CD4-positive, alpha-beta T cell treated with Interleukin-17A for 4 hours (primary cell): ENCODE results near the gene PPP1R3A.

ENCODE experiments used
- DNase-seq: peaks from one replicate; pipeline ENCODE4 v3.0.0-alpha.2; 2020; ENCODE audit warnings: mixed read lengths

PPP1R3A gene

DNA sequence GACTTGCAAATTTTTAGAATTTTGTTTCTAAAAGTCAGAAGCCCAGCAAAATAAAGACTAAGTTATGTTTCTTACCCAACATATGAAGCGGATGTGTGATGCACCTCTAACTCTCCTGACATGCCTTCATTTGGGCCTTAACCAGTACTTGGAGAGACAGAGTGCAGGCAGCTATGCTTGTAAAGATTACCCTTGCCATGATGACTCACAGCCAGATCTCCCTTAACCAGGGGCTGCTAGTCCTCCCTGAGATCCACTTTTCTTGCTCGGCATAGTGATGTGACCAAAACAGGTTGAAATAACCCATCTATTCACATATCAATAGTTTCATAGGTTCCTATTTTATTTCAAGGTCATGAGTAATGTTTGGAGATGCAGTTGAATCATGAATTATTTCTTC, 43.6 kb downstream of the PPP1R3A start:
- DNase-seq, result no peak

- no peak for DNase-seq
Measured at GRCh38 chr7:113873554-113874151, 45.2 kb downstream of the PPP1R3A start.

DNA sequence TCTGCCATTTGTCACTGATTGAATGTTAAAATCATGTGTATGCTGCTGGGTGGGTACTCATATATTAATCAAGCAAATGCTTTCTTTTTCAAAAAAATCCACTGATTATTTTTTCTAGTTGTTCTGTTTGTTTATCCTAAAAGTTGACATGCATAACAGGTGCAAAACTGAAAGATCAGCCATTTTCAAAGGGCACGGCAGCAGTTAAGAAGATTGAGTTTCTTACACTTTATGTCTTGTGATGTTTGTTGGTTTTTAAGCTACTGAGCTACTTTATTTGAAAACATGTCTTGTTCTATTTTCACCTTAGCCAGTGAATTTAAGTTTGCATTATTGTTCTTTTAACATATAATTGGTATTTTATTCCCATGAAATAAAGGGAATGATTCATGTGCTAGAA, 45.8 kb downstream of the PPP1R3A start:
- DNase-seq, result no peak

GRCh38 chr7:113867325-113867724, 51.5 kb downstream of the PPP1R3A start:
- no peak for DNase-seq

DNA sequence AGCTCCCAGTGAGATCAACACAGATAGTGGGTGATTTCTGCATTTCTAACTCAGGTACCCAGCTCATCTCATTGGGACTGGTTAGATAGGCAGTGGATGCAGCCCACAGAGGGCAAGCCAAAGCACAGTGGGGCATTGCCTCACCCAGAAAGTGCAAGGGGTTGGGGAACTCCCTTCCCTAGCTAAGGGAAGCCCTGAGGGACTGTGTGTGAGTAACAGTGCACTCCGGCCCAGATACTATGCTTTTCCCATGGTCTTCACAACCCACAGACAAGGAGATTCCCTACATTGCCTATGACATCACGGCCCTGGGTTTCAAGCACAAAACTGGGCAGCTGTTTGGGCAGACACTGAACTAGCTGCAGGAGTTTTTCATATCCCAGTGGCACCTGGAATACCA, 62.8 kb downstream of the PPP1R3A start:
- no peak for DNase-seq

DNA sequence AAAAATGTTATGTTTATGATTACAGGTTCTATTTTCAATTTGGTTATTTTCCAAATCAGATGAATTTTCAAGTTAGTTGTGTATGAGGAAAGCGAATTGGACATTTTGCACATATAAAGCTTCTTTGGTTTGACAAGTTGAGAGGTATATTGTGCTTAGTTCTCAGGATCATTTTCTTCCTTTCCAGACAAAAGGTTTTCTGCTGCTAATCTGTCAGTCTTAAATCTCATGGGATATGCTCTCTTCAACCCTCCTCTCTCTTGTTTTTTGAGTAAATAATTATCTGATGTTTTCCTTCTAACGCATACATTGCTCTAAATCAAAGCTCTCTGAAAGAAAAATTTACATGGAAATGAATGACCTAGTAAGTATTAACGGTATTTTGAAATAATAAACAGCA, 77.9 kb downstream of the PPP1R3A start:
- DNase-seq, result no peak

GRCh38 chr7:113835367-113835766, 83.4 kb downstream of the PPP1R3A start:
- DNase-seq, result no peak

DNA sequence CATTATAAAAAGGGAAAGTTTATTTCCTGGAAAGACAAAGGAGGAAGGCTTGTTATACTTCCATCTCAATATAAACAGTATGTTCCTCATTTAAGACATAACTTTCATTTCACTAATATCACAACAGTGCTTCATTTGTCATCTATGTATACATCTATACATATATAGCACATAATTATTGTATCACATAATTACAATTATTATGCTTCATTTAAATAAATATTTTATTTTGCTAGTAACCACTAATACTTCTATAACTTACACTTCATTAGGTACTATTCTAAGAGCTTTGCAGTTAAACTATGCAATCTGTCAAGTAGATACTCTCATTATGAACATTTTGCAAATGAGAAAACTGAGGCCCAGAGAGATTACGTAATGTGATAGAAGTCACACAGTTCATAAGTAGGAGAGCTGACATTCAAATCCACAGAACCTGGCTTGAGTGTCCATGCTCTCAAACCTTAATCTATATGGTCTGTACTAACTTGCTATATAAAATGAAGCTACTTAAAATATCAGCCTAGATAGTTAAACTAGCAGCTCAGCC, 86.5 kb downstream of the PPP1R3A start:
- DNase-seq, result no peak

DNA sequence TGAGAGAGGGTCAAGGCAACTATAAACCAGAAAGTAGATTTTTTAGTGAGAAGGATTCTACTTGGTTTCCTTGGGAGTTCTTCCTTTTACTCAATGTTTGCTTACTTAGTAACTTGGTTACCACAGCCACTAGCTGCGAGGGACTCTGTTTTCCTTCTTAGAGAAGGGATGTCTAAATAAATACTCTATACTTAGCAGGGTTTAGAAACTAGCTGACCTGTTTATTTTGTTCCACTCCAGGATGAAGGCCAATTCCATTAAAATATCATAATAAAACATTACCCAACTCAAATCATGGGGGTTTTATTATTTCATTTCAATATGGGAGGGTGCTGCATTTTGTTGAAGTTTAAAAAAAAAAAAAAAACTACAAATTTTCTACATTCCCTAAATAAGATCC, 87.3 kb downstream of the PPP1R3A start:
- DNase-seq, result no peak

DNA sequence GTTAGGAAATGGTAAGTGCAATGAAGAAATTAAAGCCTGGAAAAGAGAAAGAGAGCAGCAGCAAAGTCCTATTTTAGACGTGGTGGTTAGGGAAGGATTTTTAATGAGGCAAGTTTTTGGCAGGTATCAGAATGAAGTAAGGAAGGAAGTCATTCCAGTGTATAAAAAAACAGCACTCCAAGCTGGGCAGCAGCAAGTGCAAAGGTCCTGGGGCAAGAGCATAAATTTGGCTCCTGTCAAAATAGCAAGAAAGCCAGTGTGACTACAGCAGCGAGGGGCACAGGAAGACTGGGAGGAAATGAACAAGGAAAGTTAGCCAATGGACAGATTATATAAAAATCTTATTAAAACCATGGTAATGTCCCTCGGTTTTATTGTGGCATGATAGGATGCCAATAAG, 90.2 kb downstream of the PPP1R3A start:
- no peak for DNase-seq
